Neural cell (in vitro differentiated cells): ENCODE results near the gene AHSP.

Experiments
- EP300 ChIP-seq: fragments of 450-650 bp; conservative IDR thresholded peaks from 2 replicates; pipeline ENCODE4 v1.6.1; 2014; ENCODE audit warnings: antibody characterized with exemption, mild to moderate bottlenecking, moderate library complexity; ENCODE audit not compliant: poor library complexity, severe bottlenecking
- MXI1 ChIP-seq: fragments of 450-650 bp; conservative IDR thresholded peaks from 2 replicates; pipeline ENCODE4 v1.6.1; 2014; ENCODE audit warnings: antibody characterized with exemption, mild to moderate bottlenecking; ENCODE audit not compliant: poor library complexity, severe bottlenecking
- POLR2AphosphoS5 ChIP-seq: IDR thresholded peaks from 2 replicates; pipeline ENCODE4 v1.6.1; 2012

DNA sequence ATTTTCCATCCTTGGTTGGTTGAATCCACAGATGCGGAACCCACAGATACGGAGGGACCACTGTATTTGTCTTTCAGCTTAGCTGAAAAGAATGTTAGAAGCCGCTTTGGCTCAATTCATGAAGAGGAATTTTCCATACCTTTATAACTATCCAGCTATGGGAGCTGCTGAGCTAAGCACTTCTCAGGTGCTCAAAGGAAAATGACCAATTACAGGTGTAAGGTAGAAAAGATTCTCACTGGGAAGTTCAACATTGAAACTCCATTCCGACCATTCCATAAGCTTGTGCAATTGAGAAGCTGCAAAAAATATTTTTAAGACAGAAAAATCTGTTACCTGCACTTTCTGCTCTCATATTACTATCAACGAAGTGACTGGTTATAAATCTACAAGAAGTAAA is 2.7 kb downstream of the AHSP start:
- no peak for TF ChIP-seq EP300
- TF ChIP-seq MXI1: no peak
- no peak for TF ChIP-seq POLR2AphosphoS5
